DOHH2 (cell line): Measurements from ENCODE around the gene FTSJ1.

Source experiments
- EZH2phosphoT487 ChIP-seq: fragments of 200-600 bp; sonication (generic); IDR thresholded peaks from 2 replicates; pipeline ENCODE4 v1.6.1; 2017; ENCODE audit warnings: borderline replicate concordance, mild to moderate bottlenecking, antibody characterized with exemption, low read length, moderate library complexity, mixed read lengths
- TF ChIP-seq, protein P1 (sequence below): fragments of 200-600 bp; sonication (generic); IDR thresholded peaks from one replicate; pipeline ENCODE4 v1.5.1; 2014; ENCODE audit warnings: antibody characterized with exemption, mild to moderate bottlenecking, low read depth, low read length; ENCODE audit not compliant: poor library complexity, severe bottlenecking

DNA sequence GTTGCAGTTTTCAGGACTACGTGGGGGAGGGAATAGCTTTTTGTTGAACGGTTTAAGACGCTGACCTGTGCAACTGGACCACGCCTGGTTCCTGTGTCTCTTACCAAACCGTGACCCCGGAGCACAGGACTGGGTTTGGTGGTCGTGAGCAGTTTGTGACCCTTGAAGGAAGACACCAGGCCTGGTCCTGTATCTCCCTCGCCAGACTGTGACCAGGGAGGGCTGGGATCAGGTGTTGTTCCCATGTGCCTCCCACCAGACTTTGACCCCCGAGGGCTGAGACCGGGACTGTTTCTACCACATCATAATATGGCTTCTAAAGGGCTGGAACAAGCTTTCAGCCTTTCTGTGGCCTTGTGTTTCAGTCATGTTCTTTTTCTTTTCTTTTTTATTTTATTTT, 46.3 kb downstream of the FTSJ1 start:
- TF ChIP-seq, protein P1, sequence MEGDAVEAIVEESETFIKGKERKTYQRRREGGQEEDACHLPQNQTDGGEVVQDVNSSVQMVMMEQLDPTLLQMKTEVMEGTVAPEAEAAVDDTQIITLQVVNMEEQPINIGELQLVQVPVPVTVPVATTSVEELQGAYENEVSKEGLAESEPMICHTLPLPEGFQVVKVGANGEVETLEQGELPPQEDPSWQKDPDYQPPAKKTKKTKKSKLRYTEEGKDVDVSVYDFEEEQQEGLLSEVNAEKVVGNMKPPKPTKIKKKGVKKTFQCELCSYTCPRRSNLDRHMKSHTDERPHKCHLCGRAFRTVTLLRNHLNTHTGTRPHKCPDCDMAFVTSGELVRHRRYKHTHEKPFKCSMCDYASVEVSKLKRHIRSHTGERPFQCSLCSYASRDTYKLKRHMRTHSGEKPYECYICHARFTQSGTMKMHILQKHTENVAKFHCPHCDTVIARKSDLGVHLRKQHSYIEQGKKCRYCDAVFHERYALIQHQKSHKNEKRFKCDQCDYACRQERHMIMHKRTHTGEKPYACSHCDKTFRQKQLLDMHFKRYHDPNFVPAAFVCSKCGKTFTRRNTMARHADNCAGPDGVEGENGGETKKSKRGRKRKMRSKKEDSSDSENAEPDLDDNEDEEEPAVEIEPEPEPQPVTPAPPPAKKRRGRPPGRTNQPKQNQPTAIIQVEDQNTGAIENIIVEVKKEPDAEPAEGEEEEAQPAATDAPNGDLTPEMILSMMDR, result no peak
- TF ChIP-seq EZH2phosphoT487, result no peak
